ENCODE results near the gene LPP. TPM values are rescaled to one million over a fixed set of nuclear protein-coding genes. Genes with fewer than 3 reads are reported as not detected.

LPP gene
- polyA plus RNA-seq, 3 donors, result 14.1 to 23.2 (median 15.3) TPM

GRCh38 chr3:188761964-188762363 lies 608.0 kb downstream of the LPP start:
- H3K27ac ChIP-seq (ENCODE audit: low read depth in 1 of 2, low read length in 2 of 2), result no peak overlapping the region
- WGBS (ENCODE audit: insufficient coverage), result no CpG with 5 or more reads among the region's 3 CpGs
- peaks cover 13% of the 10 kb centered on the region for H3K4me1 Mint-ChIP-seq
- H3K27ac Mint-ChIP-seq, result no peak overlapping the region
- H3K27me3 Mint-ChIP-seq (ENCODE audit: low read depth in 3 of 3), result no peaks in the 10 kb centered on the region
- no peak for DNase-seq
- no peak overlapping the region for H3K4me3 Mint-ChIP-seq
- H3K4me3 ChIP-seq (replicated peaks in 1 of 3; ENCODE audit: low read depth in 2 of 3, low read length in 3 of 3), result no peak overlapping the region
- no peaks in the 10 kb centered on the region for H3K9me3 ChIP-seq (replicated peaks in 1 of 2; ENCODE audit: control insufficient read depth in 1 of 2, insufficient read depth in 1 of 2, low read length in 2 of 2)
- H3K4me1 ChIP-seq (ENCODE audit: control insufficient read depth in 1 of 2, insufficient read depth in 2 of 2, low read length in 2 of 2), result peaks cover 0 to 4% of the 10 kb centered on the region in 2 donors
- H3K4me2 ChIP-seq (replicated peaks; ENCODE audit: extremely low read depth, low read length, poor library complexity, severe bottlenecking), result no peak overlapping the region
- H3K36me3 ChIP-seq (replicated peaks in 1 of 2; ENCODE audit: control insufficient read depth in 1 of 2, insufficient read depth in 2 of 2, low read length in 2 of 2), result peaks cover 0 to 12% of the 10 kb centered on the region in 2 donors
- H3K27me3 ChIP-seq (ENCODE audit: control insufficient read depth in 2 of 2, insufficient read depth in 2 of 2, low read length in 2 of 2), result no peaks in the 10 kb centered on the region
- no peaks in the 10 kb centered on the region for H3K9me3 Mint-ChIP-seq
- TF ChIP-seq, protein P1, sequence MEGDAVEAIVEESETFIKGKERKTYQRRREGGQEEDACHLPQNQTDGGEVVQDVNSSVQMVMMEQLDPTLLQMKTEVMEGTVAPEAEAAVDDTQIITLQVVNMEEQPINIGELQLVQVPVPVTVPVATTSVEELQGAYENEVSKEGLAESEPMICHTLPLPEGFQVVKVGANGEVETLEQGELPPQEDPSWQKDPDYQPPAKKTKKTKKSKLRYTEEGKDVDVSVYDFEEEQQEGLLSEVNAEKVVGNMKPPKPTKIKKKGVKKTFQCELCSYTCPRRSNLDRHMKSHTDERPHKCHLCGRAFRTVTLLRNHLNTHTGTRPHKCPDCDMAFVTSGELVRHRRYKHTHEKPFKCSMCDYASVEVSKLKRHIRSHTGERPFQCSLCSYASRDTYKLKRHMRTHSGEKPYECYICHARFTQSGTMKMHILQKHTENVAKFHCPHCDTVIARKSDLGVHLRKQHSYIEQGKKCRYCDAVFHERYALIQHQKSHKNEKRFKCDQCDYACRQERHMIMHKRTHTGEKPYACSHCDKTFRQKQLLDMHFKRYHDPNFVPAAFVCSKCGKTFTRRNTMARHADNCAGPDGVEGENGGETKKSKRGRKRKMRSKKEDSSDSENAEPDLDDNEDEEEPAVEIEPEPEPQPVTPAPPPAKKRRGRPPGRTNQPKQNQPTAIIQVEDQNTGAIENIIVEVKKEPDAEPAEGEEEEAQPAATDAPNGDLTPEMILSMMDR (IDR thresholded peaks at IDR 0.05), result no peak
- H2AFZ ChIP-seq (ENCODE audit: insufficient read depth, low read depth, low read length, poor library complexity, severe bottlenecking), result no peak overlapping the region
- no peaks in the 10 kb centered on the region for H3K79me2 ChIP-seq (ENCODE audit: insufficient read depth, low read length)
- no peaks in the 10 kb centered on the region for H4K20me1 ChIP-seq (ENCODE audit: insufficient read depth, low read length)
- no peak overlapping the region for H3K9ac ChIP-seq (ENCODE audit: insufficient read depth, low read length, poor library complexity, severe bottlenecking)
- H3K36me3 Mint-ChIP-seq, result peaks cover 5 to 23% of the 10 kb centered on the region in 2 donors
- intact Hi-C loops (cut with micrococcal nuclease), result no loop called here

DNA sequence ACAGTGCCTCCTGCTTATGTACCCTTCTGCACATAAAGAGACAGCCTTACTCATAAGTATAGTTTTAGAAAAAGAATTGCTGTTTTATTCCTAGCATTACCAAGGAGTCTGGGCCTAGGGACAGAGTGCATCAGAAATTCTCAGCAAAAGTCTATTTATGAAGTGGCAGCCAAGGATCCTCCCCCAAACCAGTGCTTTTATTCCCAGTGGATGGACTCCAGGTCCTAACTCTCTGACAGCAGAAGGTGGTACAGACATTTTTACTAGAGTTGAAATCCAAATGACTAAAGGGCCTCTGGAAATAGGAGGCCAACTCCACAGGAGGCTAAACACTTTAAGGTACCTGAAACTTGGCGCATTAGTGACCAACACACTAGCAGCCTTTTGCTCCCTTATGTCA lies 610.7 kb downstream of the LPP start:
- no peak overlapping the region for H3K27ac Mint-ChIP-seq
- Histone ChIP-seq H3K9me3 (replicated peaks in 1 of 2; ENCODE audit: control insufficient read depth in 1 of 2, insufficient read depth in 1 of 2, low read length in 2 of 2) (no peaks in the 10 kb centered on the region), H3K79me2 (ENCODE audit: insufficient read depth, low read length) (no peaks in the 10 kb centered on the region), H3K4me1 (ENCODE audit: control insufficient read depth in 1 of 2, insufficient read depth in 2 of 2, low read length in 2 of 2) (peaks cover 0 to 4% of the 10 kb centered on the region in 2 donors), H3K27ac (ENCODE audit: low read depth in 1 of 2, low read length in 2 of 2) (no peak overlapping the region), H4K20me1 (ENCODE audit: insufficient read depth, low read length) (no peaks in the 10 kb centered on the region), H3K27me3 (ENCODE audit: control insufficient read depth in 2 of 2, insufficient read depth in 2 of 2, low read length in 2 of 2) (no peaks in the 10 kb centered on the region), H2AFZ (ENCODE audit: insufficient read depth, low read depth, low read length, poor library complexity, severe bottlenecking) (no peak overlapping the region), H3K4me2 (replicated peaks; ENCODE audit: extremely low read depth, low read length, poor library complexity, severe bottlenecking) (no peak overlapping the region), H3K4me3 (replicated peaks in 1 of 3; ENCODE audit: low read depth in 2 of 3, low read length in 3 of 3) (no peak overlapping the region), H3K9ac (ENCODE audit: insufficient read depth, low read length, poor library complexity, severe bottlenecking) (no peak overlapping the region), H3K36me3 (replicated peaks in 1 of 2; ENCODE audit: control insufficient read depth in 1 of 2, insufficient read depth in 2 of 2, low read length in 2 of 2) (peaks cover 0 to 12% of the 10 kb centered on the region in 2 donors)
- intact Hi-C loops (cut with micrococcal nuclease), result no loop called here
- H3K4me1 Mint-ChIP-seq, result peaks cover 12% of the 10 kb centered on the region
- WGBS (ENCODE audit: insufficient coverage), result no CpG with 5 or more reads among the region's 1 CpG
- no peak overlapping the region for H3K4me3 Mint-ChIP-seq
- no peaks in the 10 kb centered on the region for H3K27me3 Mint-ChIP-seq (ENCODE audit: low read depth in 3 of 3)
- TF ChIP-seq, protein P1 (IDR thresholded peaks at IDR 0.05), result no peak
- DNase-seq, result no peak
- H3K9me3 Mint-ChIP-seq, result no peaks in the 10 kb centered on the region
- peaks cover 5 to 23% of the 10 kb centered on the region in 2 donors for H3K36me3 Mint-ChIP-seq

Data from CD14-positive monocyte (primary cell).